HepG2 (cell line): ENCODE measurements around the gene LGI1. TPM values are rescaled to one million over a fixed set of nuclear protein-coding genes. Genes with fewer than 3 reads are reported as not detected.

Source experiments
- BCLAF1 ChIP-seq: fragments of 450-650 bp; IDR thresholded peaks from 2 replicates; pipeline ENCODE4 v1.6.1; 2017; ENCODE audit warnings: mild to moderate bottlenecking
- BHLHE40 ChIP-seq: IDR thresholded peaks from 2 replicates; pipeline ENCODE4 v1.6.1; 2011; ENCODE audit warnings: low read length, improper control_type of control experiment
- CENPT ChIP-seq: sonication (generic); formaldehyde crosslinking; IDR thresholded peaks from 2 replicates; pipeline ENCODE4 v1.8.0; 2022; ENCODE audit warnings: low read depth, mild to moderate bottlenecking, moderate library complexity, missing genetic modification reagents
- MYC ChIP-seq: sonication (generic); formaldehyde crosslinking; IDR thresholded peaks from 2 replicates; pipeline ENCODE4 v1.9.0; 2021; ENCODE audit warnings: missing genetic modification reagents, borderline replicate concordance
- PHF8 ChIP-seq: sonication (generic); formaldehyde crosslinking; IDR thresholded peaks from 2 replicates; pipeline ENCODE4 v1.5.0; 2020; ENCODE audit warnings: missing genetic modification reagents
- SALL1 ChIP-seq: sonication (generic); formaldehyde crosslinking; IDR thresholded peaks from 2 replicates; pipeline ENCODE4 v1.8.0; 2022; ENCODE audit warnings: mild to moderate bottlenecking, missing genetic modification reagents
- SMC3 ChIP-seq: IDR thresholded peaks from 2 replicates; pipeline ENCODE4 v1.6.1; 2011; ENCODE audit warnings: low read length, improper control_type of control experiment
- ZNF207 ChIP-seq: fragments of 450-650 bp; IDR thresholded peaks from 2 replicates; pipeline ENCODE4 v1.6.1; 2016; ENCODE audit warnings: antibody characterized with exemption, borderline replicate concordance
- ZNF331 ChIP-seq: sonication (generic); formaldehyde crosslinking; IDR thresholded peaks from 2 replicates; pipeline ENCODE4 v1.4.0; 2020; ENCODE audit warnings: missing genetic modification reagents
- ZNF570 ChIP-seq: sonication (generic); formaldehyde crosslinking; IDR thresholded peaks from 2 replicates; pipeline ENCODE4 v1.4.0; 2020; ENCODE audit warnings: mild to moderate bottlenecking, missing genetic modification reagents, borderline replicate concordance
- ZNF788 ChIP-seq: sonication (generic); formaldehyde crosslinking; IDR thresholded peaks from 2 replicates; pipeline ENCODE4 v1.5.0; 2020; ENCODE audit warnings: mild to moderate bottlenecking, missing genetic modification reagents, borderline replicate concordance
- polyA plus RNA-seq, 8 experiments: library from polyadenylated mRNA; depleted of rRNA in 3 of 8; stranded (reverse) in 7 of 8; unstranded in 1 of 8; fragments of >200 nt; fragmentation: Illumina TruSeq in 4 of 8; extraction: Trizol in 4 of 8; gene quantifications; 2 replicates each; pipeline versions ENCODE4 v1.2.1 to v1.2.3, GENCODE V29; 2011 to 2016; ENCODE audit warnings: low read depth in 4 of 8, missing spikeins in 1 of 8, mixed read lengths in 1 of 8; ENCODE audit not compliant: insufficient read depth in 1 of 8
- total RNA-seq, 5 experiments: library from RNA; depleted of rRNA; stranded (reverse); fragments of >200 nt; fragmentation: Illumina TruSeq; extraction: Trizol; gene quantifications; 2 replicates each; pipeline ENCODE4 v1.2.3, GENCODE V29; 2016; ENCODE audit warnings: low read depth in 1 of 5
- TF ChIP-seq, protein P1 (sequence below): IDR thresholded peaks from 2 replicates; pipeline ENCODE4 v1.4.0; 2020; ENCODE audit warnings: mild to moderate bottlenecking, missing genetic modification reagents
- TF ChIP-seq, protein P2 (sequence below): sonication (generic); formaldehyde crosslinking; IDR thresholded peaks from 2 replicates; pipeline ENCODE4 v1.8.0; 2022; ENCODE audit warnings: mild to moderate bottlenecking, missing genetic modification reagents, moderate library complexity
- TF ChIP-seq, protein P3 (sequence below): IDR thresholded peaks from 2 replicates; pipeline ENCODE4 v1.6.1; 2016
- TF ChIP-seq, protein P4 (sequence below): sonication (generic); formaldehyde crosslinking; IDR thresholded peaks from 2 replicates; pipeline ENCODE4 v1.4.0; 2020; ENCODE audit warnings: missing genetic modification reagents

LGI1 gene
- total and polyA plus RNA-seq, 2 of the 13 experiments (the other 11 are each of a cell fraction or from before 2014, with no cell fraction given) = not detected

GRCh38 chr10:93813507-93814465 is 56.0 kb downstream of the LGI1 start (continued):
- TF ChIP-seq, protein P1, sequence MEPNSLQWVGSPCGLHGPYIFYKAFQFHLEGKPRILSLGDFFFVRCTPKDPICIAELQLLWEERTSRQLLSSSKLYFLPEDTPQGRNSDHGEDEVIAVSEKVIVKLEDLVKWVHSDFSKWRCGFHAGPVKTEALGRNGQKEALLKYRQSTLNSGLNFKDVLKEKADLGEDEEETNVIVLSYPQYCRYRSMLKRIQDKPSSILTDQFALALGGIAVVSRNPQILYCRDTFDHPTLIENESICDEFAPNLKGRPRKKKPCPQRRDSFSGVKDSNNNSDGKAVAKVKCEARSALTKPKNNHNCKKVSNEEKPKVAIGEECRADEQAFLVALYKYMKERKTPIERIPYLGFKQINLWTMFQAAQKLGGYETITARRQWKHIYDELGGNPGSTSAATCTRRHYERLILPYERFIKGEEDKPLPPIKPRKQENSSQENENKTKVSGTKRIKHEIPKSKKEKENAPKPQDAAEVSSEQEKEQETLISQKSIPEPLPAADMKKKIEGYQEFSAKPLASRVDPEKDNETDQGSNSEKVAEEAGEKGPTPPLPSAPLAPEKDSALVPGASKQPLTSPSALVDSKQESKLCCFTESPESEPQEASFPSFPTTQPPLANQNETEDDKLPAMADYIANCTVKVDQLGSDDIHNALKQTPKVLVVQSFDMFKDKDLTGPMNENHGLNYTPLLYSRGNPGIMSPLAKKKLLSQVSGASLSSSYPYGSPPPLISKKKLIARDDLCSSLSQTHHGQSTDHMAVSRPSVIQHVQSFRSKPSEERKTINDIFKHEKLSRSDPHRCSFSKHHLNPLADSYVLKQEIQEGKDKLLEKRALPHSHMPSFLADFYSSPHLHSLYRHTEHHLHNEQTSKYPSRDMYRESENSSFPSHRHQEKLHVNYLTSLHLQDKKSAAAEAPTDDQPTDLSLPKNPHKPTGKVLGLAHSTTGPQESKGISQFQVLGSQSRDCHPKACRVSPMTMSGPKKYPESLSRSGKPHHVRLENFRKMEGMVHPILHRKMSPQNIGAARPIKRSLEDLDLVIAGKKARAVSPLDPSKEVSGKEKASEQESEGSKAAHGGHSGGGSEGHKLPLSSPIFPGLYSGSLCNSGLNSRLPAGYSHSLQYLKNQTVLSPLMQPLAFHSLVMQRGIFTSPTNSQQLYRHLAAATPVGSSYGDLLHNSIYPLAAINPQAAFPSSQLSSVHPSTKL (CRISPR knock-in tag) = no peak
- no peak for TF ChIP-seq BCLAF1
- no peak for TF ChIP-seq CENPT (CRISPR knock-in tag)
- TF ChIP-seq SALL1 (CRISPR knock-in tag) = no peak
- no peak for TF ChIP-seq ZNF788 (CRISPR knock-in tag)
- TF ChIP-seq, protein P2, sequence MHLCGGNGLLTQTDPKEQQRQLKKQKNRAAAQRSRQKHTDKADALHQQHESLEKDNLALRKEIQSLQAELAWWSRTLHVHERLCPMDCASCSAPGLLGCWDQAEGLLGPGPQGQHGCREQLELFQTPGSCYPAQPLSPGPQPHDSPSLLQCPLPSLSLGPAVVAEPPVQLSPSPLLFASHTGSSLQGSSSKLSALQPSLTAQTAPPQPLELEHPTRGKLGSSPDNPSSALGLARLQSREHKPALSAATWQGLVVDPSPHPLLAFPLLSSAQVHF = no peak
- TF ChIP-seq BHLHE40 = no peak
- TF ChIP-seq ZNF570 (CRISPR knock-in tag) = no peak
- TF ChIP-seq, protein P3, sequence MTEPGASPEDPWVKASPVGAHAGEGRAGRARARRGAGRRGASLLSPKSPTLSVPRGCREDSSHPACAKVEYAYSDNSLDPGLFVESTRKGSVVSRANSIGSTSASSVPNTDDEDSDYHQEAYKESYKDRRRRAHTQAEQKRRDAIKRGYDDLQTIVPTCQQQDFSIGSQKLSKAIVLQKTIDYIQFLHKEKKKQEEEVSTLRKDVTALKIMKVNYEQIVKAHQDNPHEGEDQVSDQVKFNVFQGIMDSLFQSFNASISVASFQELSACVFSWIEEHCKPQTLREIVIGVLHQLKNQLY (CRISPR knock-in tag) = no peak
- no peak for TF ChIP-seq SMC3
- TF ChIP-seq, protein P4, sequence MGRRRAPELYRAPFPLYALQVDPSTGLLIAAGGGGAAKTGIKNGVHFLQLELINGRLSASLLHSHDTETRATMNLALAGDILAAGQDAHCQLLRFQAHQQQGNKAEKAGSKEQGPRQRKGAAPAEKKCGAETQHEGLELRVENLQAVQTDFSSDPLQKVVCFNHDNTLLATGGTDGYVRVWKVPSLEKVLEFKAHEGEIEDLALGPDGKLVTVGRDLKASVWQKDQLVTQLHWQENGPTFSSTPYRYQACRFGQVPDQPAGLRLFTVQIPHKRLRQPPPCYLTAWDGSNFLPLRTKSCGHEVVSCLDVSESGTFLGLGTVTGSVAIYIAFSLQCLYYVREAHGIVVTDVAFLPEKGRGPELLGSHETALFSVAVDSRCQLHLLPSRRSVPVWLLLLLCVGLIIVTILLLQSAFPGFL (CRISPR knock-in tag) = no peak
- no peak for TF ChIP-seq ZNF207
- no peak for TF ChIP-seq PHF8
- TF ChIP-seq MYC (CRISPR knock-in tag) = peak; percentile 29; the same call in 1 of the 2 replicates
- no peak for TF ChIP-seq ZNF331 (CRISPR knock-in tag)
- TF ChIP-seq, all 625 proteins: peak for 6
